ENCODE results near the gene WSCD2.

GRCh38 chr12:108140501-108140900 lies 11.4 kb downstream of the WSCD2 start:
- TF ChIP-seq CTCF (conservative IDR thresholded peaks at IDR 0.05; ENCODE audit: low read length) = no peak
- TF ChIP-seq EZH2phosphoT487 (IDR thresholded peaks at IDR 0.05; ENCODE audit: borderline replicate concordance) = no peak

All from Loucy (cell line).